ENCODE measurements around the gene C4orf17. TPM values are rescaled to one million over a fixed set of nuclear protein-coding genes. Genes with fewer than 3 reads are reported as not detected.

The C4orf17 gene
- total and polyA plus RNA-seq, 11 donors: not detected

DNA sequence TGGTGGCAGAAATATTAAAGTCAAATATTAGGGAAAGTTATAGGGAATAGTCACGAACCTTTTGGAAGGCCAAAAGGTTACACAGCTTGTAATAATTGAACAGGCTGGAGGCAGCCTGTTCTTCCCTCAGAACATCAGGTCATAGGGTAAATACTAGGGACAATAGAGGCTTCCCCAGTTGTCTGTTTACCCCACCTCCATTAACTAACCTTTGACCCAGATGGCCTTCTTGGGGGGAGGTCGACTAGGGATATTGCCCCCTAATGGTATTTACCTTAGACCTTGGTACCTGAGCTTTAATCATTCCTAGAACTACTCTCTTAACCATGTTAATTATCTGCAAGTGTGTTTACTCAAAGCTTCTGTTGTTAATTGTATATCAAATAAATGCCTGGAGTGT is 26.0 kb downstream of the C4orf17 start:
- ATAC-seq (no peak), DNase-seq (no peak)
- no peak overlapping the region for H3K27ac ChIP-seq
- WGBS, 4 donors: 65 to 67% (median 66%) methylated on average over 2 of the region's 2 CpGs
- H3K4me1 ChIP-seq: no peaks in the 10 kb centered on the region
- intact Hi-C loops (cut with DNase I): no loop called here
- no peak for TF ChIP-seq POLR2A (IDR thresholded peaks at IDR 0.05)
- TF ChIP-seq, protein P1, sequence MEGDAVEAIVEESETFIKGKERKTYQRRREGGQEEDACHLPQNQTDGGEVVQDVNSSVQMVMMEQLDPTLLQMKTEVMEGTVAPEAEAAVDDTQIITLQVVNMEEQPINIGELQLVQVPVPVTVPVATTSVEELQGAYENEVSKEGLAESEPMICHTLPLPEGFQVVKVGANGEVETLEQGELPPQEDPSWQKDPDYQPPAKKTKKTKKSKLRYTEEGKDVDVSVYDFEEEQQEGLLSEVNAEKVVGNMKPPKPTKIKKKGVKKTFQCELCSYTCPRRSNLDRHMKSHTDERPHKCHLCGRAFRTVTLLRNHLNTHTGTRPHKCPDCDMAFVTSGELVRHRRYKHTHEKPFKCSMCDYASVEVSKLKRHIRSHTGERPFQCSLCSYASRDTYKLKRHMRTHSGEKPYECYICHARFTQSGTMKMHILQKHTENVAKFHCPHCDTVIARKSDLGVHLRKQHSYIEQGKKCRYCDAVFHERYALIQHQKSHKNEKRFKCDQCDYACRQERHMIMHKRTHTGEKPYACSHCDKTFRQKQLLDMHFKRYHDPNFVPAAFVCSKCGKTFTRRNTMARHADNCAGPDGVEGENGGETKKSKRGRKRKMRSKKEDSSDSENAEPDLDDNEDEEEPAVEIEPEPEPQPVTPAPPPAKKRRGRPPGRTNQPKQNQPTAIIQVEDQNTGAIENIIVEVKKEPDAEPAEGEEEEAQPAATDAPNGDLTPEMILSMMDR (IDR thresholded peaks at IDR 0.05): no peak
- H3K27me3 ChIP-seq: no peaks in the 10 kb centered on the region
- H3K9me3 ChIP-seq: no peaks in the 10 kb centered on the region
- no peak overlapping the region for H3K4me3 ChIP-seq
- H3K36me3 ChIP-seq: no peaks in the 10 kb centered on the region

DNA sequence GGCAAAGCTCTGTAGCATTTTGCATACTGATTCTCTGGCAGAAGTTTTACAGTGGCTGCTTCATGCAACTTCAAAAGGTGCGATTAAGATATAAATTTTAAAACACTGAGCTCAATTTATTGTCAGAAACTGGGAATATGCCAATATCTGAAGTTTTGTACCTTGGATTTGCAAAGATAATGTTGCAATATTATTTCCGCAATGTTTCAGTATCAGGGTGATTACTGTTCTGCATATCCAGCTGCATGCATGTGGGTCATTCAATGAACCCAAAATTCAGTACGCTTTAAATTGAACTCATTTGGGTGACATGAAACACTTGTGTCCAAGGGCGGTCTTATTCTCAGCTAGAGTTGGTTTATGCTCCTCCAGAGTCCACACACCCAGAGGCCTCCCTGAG is 26.9 kb downstream of the C4orf17 start:
- DNase-seq: no peak
- intact Hi-C loops (cut with DNase I): no loop called here
- no peaks in the 10 kb centered on the region for H3K36me3 ChIP-seq
- WGBS, 4 donors: 82 to 94% (median 87%) methylated on average over 4 of the region's 4 CpGs
- no peak for ATAC-seq
- TF ChIP-seq, protein P1 (IDR thresholded peaks at IDR 0.05): no peak
- no peak for TF ChIP-seq POLR2A (IDR thresholded peaks at IDR 0.05)
- no peak overlapping the region for H3K27ac ChIP-seq
- H3K4me1 ChIP-seq: no peaks in the 10 kb centered on the region
- no peaks in the 10 kb centered on the region for H3K27me3 ChIP-seq
- no peaks in the 10 kb centered on the region for H3K9me3 ChIP-seq
- no peak overlapping the region for H3K4me3 ChIP-seq

DNA sequence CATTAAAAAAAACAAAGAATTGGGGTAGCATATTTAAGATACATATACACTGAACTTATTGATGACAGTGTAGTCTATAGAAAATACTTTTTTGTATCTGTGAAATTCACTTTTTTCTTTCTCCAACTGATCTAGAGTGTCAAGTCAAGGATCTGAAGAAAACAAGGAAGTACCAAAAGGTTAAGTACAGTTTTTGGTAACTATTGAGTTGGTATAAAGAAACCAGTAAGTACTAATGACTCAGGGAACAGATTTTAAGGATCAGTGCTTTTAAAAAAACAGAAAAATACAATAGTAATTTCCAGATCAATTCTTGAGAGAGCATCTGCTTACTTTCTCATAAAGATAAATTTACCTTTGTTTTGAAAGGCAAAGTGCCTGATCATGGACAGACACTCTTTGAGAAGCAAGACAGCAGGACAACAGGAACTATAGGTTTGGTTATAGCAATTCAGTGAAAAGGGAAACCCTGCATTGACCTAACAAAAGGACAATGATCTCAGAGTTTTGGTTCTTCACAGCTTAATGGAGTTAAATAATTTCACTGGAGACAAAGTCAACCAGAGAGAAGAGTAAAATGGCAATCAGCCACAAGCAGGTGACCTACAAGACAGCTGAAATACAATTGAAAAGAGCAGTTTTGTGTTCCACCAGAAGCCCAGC is 29.6 kb downstream of the C4orf17 start:
- ATAC-seq (no peak), DNase-seq (no peak)
- TF ChIP-seq POLR2A (IDR thresholded peaks at IDR 0.05): no peak
- TF ChIP-seq, protein P1 (IDR thresholded peaks at IDR 0.05): no peak
- Histone ChIP-seq H3K4me1 (no peaks in the 10 kb centered on the region), H3K27me3 (no peaks in the 10 kb centered on the region), H3K9me3 (peaks cover 0 to 10% (median 0%) of the 10 kb centered on the region in 12 donors), H3K4me3 (no peak overlapping the region), H3K36me3 (no peaks in the 10 kb centered on the region), H3K27ac (no peak overlapping the region)
- intact Hi-C loops (cut with DNase I): no loop called here

DNA sequence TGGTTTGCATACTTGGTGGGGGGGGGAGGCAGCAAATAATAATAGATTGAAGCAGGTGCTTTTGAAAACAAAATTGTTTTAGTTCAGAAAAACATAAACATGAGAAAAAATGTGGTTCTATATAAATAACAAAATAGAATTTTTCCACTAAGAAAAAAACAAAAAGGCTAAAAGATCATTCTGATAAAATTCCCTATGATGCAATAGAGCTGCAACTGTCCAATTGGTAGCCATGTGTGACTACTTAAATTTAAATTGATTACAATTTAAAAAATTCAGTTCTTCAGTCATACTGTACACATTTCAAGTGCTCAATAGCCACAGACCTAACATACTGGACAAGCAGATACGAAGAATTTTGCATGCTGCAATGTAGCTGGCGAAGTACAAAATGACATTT is 42.1 kb downstream of the C4orf17 start:
- H3K27me3 ChIP-seq: no peaks in the 10 kb centered on the region
- 96 to 100% (median 98%) methylated on average over 2 of the region's 2 CpGs for WGBS, 4 donors
- peaks cover 0 to 75% (median 29%) of the 10 kb centered on the region in 9 donors for H3K36me3 ChIP-seq
- DNase-seq (no peak), ATAC-seq (no peak)
- intact Hi-C loops (cut with DNase I): no loop called here
- no peak overlapping the region for H3K4me3 ChIP-seq
- H3K27ac ChIP-seq: no peak overlapping the region
- no peak for TF ChIP-seq POLR2A (IDR thresholded peaks at IDR 0.05)
- TF ChIP-seq, protein P1 (IDR thresholded peaks at IDR 0.05): no peak
- H3K4me1 ChIP-seq: no peaks in the 10 kb centered on the region
- H3K9me3 ChIP-seq: no peaks in the 10 kb centered on the region

Measured in heart left ventricle (tissue), 16 donors.